Upper lobe of left lung (tissue), 6 donors: ENCODE measurements around the gene RPL7L1. TPM values are rescaled to one million over a fixed set of nuclear protein-coding genes. Genes with fewer than 3 reads are reported as not detected.

Experiments used
- ATAC-seq, 2 donors: fragments of 200-7000 bp; cut with Tn5 transposase; one replicate each; pipeline ENCODE4 v1.9.1; 2022; ENCODE audit warnings: mild to moderate bottlenecking in 2 of 2, moderate library complexity in 2 of 2; ENCODE audit not compliant: low FRiP score in 2 of 2
- DNase-seq, 2 donors: peaks; one replicate each; pipeline ENCODE4 v3.0.0-alpha.2; 2019 to 2020
- H3K27ac ChIP-seq, 4 donors: fragments of 200-600 bp; sonication (generic); one replicate each; pipeline ENCODE4 v1.5.1; 2016 to 2019
- H3K27me3 ChIP-seq, 4 donors: fragments of 200-600 bp; sonication (generic); one replicate each; pipeline ENCODE4 v1.5.1; 2017 to 2019
- H3K36me3 ChIP-seq, 4 donors: fragments of 200-600 bp; sonication (generic); one replicate each; pipeline ENCODE4 v1.5.1; 2016 to 2019
- H3K4me1 ChIP-seq, 4 donors: fragments of 200-600 bp; sonication (generic); one replicate each; pipeline ENCODE4 v1.5.1; 2018 to 2019
- H3K4me3 ChIP-seq, 4 donors: fragments of 200-600 bp; sonication (generic); one replicate each; pipeline ENCODE4 v1.5.1; 2017 to 2019; ENCODE audit warnings: mild to moderate bottlenecking in 2 of 4, moderate library complexity in 1 of 4
- H3K9me3 ChIP-seq, 4 donors: fragments of 200-600 bp; sonication (generic); one replicate each; pipeline ENCODE4 v1.5.1; 2018 to 2019
- EP300 ChIP-seq, 4 donors: sonication (generic); formaldehyde crosslinking; IDR thresholded peaks; one replicate each; pipeline ENCODE4 v1.5.1; 2017; ENCODE audit warnings: antibody characterized with exemption in 4 of 4, control low read depth in 2 of 4
- POLR2A ChIP-seq, 4 donors: fragments of 450-650 bp; IDR thresholded peaks; one replicate each; pipeline ENCODE4 v1.5.1; 2016 to 2017; ENCODE audit warnings: antibody characterized with exemption in 4 of 4, mild to moderate bottlenecking in 2 of 4
- POLR2AphosphoS5 ChIP-seq, 2 donors: sonication (generic); formaldehyde crosslinking; IDR thresholded peaks; one replicate each; pipeline ENCODE4 v1.5.1; 2017; ENCODE audit warnings: antibody characterized with exemption in 2 of 2
- WGBS, 2 donors: methylation state at CpG; one replicate each; pipeline ENCODE4 v1.1.5; 2017 to 2018; 5-methylcytosine and 5-hydroxymethylcytosine counted together
- total RNA-seq, 6 donors: library from RNA; depleted of rRNA in 4 of 6; stranded (reverse); fragments of >200 nt in 4 of 6; gene quantifications; one replicate each; pipeline versions ENCODE4 v1.1.0 to v1.2.1, GENCODE V29; 2016 to 2021
- TF ChIP-seq, protein P1 (sequence below), 6 experiments: fragments of 450-650 bp in 4 of 6; fragments of 200-600 bp in 2 of 6; sonication (generic) in 2 of 6; IDR thresholded peaks; one replicate each; pipeline ENCODE4 v1.5.1; 2016 to 2019; ENCODE audit warnings: antibody characterized with exemption in 6 of 6
- donor health status: DM: no; HTN: no; CAD: no; lungs with moderate emphysema.
- donor health status: DM: no; HTN: yes; CAD: no; lungs with severe emphysema.

Gene RPL7L1
- total RNA-seq, result 10 to 100 TPM; 41.7 to 81.5 (median 58.2) TPM

DNA sequence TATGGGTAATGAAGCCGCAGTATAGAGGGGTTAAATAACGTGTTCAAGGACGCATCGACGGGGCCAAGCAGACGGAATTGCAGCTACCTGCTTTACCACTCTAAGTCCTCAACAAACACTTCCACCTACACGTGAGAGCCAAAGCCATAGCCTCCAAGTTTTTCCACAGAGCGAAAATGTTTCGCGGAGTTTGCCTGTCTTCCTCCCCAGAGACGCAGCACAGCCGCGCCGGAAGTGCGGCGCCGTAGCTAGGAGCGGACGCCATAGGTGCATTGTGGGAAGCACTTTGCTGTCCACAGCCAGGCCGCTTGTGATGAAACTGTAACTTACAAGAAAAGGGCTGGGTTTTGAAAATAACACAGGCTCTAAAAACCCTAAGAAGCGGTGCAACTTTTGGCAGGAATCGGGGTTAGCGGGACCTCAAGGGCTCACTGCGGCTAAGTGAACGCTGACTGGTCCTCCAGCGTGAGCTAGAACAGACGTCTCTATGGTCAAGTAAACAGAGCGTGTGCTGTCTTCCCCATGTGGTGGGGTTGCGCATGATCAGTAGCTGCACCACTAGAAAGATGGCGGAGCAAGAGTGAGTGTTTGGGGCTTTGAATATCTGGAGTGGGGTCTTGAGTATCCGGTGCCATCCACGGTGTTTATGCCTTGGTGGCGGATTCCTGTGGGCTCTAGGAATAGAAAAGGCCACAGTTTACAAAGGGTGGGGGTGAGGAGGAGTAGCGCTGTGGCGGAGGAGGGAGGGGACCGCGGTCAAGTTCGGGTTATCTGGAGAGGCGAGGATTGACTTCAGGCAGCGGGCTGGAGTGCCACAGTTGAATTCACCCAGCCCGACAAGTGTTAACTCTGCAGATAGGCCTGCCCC is at the start of gene RPL7L1:
RPL7L1 (plus strand) TSS at position 245 of the 868 bp plus-strand sequence; CDS start at position 540, 295 bp downstream.
- TF ChIP-seq EP300 (IDR thresholded peaks at IDR 0.05) (no peak), POLR2A (IDR thresholded peaks at IDR 0.05) (peak in 3 of 4 donors; percentile 52 to 75 (median 54)), POLR2AphosphoS5 (IDR thresholded peaks at IDR 0.05) (peak; percentile 58 to 80)
- TF ChIP-seq, protein P1, sequence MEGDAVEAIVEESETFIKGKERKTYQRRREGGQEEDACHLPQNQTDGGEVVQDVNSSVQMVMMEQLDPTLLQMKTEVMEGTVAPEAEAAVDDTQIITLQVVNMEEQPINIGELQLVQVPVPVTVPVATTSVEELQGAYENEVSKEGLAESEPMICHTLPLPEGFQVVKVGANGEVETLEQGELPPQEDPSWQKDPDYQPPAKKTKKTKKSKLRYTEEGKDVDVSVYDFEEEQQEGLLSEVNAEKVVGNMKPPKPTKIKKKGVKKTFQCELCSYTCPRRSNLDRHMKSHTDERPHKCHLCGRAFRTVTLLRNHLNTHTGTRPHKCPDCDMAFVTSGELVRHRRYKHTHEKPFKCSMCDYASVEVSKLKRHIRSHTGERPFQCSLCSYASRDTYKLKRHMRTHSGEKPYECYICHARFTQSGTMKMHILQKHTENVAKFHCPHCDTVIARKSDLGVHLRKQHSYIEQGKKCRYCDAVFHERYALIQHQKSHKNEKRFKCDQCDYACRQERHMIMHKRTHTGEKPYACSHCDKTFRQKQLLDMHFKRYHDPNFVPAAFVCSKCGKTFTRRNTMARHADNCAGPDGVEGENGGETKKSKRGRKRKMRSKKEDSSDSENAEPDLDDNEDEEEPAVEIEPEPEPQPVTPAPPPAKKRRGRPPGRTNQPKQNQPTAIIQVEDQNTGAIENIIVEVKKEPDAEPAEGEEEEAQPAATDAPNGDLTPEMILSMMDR (IDR thresholded peaks at IDR 0.05), result peak in 4 of 6 experiments; percentile 20 to 62 (median 28)
- H3K27me3 ChIP-seq, result no peaks in the 10 kb centered on the region
- H3K9me3 ChIP-seq, result no peaks in the 10 kb centered on the region
- ATAC-seq, result peak; percentile 98 to 99
- peaks cover 8 to 33% (median 27%) of the 10 kb centered on the region in 4 donors for H3K36me3 ChIP-seq
- peaks cover 16 to 35% (median 22%) of the 10 kb centered on the region in 4 donors for H3K4me1 ChIP-seq
- H3K4me3 ChIP-seq, result peak within 1 kb of the TSS; percentile 24 to 73 (median 65)
- DNase-seq, result peak; percentile 83 to 94
- peak within 1 kb of the TSS; percentile 90 to 97 (median 94) for H3K27ac ChIP-seq
- 0 to 1% methylated on average over 31 to 41 of the region's 41 CpGs for WGBS, 2 donors

DNA sequence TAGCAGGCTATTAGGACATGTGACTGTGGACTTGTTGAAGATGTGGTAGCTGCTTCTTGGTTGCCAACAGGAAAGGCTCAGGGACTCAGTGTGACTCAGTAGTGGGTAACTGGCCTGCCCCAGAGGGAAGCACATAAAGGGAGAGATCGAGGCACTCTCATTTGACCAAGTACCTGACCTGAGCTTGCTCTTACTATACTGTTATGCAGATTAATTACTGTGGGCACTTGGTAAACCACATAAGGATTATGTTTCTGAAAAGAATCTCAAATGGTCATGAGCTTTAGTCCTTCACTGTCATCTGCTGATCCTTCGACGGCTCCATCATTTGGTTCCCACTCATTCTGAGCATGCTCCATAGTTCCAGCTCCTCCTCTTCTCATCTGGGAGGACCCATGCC is 48.2 kb upstream of the RPL7L1 start:
- Histone ChIP-seq H3K4me3 (no peak overlapping the region), H3K4me1 (peaks cover 0 to 10% (median 1%) of the 10 kb centered on the region in 4 donors), H3K27me3 (no peaks in the 10 kb centered on the region), H3K36me3 (peaks cover 18 to 58% (median 43%) of the 10 kb centered on the region in 4 donors), H3K27ac (no peak overlapping the region), H3K9me3 (no peaks in the 10 kb centered on the region)
- no peak for ATAC-seq
- no peak for TF ChIP-seq POLR2A (IDR thresholded peaks at IDR 0.05)
- no peak for TF ChIP-seq EP300 (IDR thresholded peaks at IDR 0.05)
- TF ChIP-seq POLR2AphosphoS5 (IDR thresholded peaks at IDR 0.05), result no peak
- TF ChIP-seq, protein P1 (IDR thresholded peaks at IDR 0.05), result no peak
- 94 to 98% methylated on average over 3 of the region's 3 CpGs for WGBS, 2 donors
- DNase-seq, result no peak

DNA sequence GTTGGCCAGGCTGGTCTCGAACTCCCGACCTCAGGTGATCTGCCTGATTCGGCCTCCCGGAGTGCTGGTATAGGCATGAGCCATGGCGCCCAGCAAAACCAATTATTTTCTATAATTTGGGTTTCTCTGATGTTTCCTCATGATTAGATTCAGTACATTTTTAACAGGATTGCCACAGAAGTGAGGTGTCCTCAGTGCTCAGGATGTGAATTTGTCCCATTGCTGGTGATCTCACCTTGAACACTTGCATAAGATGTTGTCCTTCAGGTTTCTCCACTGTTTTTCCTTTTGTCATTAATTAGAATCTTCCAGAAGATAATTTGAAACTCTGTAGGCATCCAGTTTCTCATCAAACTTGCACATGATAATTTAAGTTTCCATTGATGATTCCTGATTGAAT is 45.4 kb upstream of the RPL7L1 start:
- H3K36me3 ChIP-seq, result peaks cover 11 to 45% (median 27%) of the 10 kb centered on the region in 4 donors
- no peaks in the 10 kb centered on the region for H3K9me3 ChIP-seq
- WGBS, 2 donors, result 92 to 98% methylated on average over 5 of the region's 5 CpGs
- peak overlapping the region in 1 of 4 donors; percentile 34 for H3K27ac ChIP-seq
- DNase-seq, result no peak
- peaks cover 0 to 10% (median 1%) of the 10 kb centered on the region in 4 donors for H3K4me1 ChIP-seq
- H3K27me3 ChIP-seq, result no peaks in the 10 kb centered on the region
- TF ChIP-seq EP300 (IDR thresholded peaks at IDR 0.05), result no peak
- TF ChIP-seq, protein P1 (IDR thresholded peaks at IDR 0.05), result no peak
- no peak for TF ChIP-seq POLR2A (IDR thresholded peaks at IDR 0.05)
- TF ChIP-seq POLR2AphosphoS5 (IDR thresholded peaks at IDR 0.05), result no peak
- H3K4me3 ChIP-seq, result no peak overlapping the region
- no peak for ATAC-seq

DNA sequence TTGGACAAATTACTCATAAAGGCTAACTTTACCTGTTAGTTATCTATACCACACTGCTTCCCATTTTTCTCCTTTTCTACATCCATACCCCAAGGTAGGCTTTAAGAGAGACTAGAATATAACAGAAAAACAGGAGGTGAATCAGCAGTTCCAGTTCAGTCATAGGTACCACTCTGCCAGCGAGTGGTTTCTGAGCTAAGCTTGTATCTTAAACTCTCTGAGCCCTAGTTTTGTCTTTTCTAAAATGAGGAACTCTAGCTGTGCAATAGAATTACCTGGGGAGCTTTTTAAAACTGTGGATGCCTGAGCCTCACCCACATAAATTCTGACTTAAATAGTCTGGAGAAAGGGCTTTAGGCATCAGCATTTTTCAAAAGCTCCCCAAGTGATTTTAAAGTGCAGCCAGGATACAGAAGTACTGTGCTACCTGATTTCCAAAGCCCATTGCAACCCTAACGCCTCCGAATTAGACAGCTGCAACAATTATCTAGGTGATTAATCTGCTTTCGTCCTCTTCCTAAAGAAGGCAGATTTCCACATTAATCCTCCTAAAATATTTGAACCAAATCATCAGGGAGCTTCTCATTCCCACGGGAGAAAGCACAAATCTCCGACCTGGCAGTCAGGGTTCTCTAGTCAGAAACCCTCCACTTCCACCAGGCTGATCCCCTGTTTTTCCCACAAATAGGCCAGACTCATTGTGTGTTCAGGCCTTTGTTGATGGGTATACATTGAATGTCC is 37.4 kb upstream of the RPL7L1 start:
- TF ChIP-seq POLR2AphosphoS5 (IDR thresholded peaks at IDR 0.05) (no peak), POLR2A (IDR thresholded peaks at IDR 0.05) (no peak), EP300 (IDR thresholded peaks at IDR 0.05) (no peak)
- TF ChIP-seq, protein P1 (IDR thresholded peaks at IDR 0.05), result no peak
- ATAC-seq, result no peak
- 87 to 92% methylated on average over 6 of the region's 6 CpGs for WGBS, 2 donors
- Histone ChIP-seq H3K36me3 (peaks cover 0 to 18% (median 10%) of the 10 kb centered on the region in 4 donors), H3K27me3 (no peaks in the 10 kb centered on the region), H3K9me3 (no peaks in the 10 kb centered on the region), H3K27ac (no peak overlapping the region), H3K4me3 (no peak overlapping the region), H3K4me1 (peaks cover 0 to 3% (median 0%) of the 10 kb centered on the region in 4 donors)
- no peak for DNase-seq
